ENCODE results near the gene DHRSX. TPM values are rescaled to one million over a fixed set of nuclear protein-coding genes. Genes with fewer than 3 reads are reported as not detected.
A peak's percentile ranks its signal among the peaks of the same experiment; 100 is the strongest.
"Not testable (repeated sequence)": the region's sequence is repeated elsewhere in the genome, so short reads cannot be mapped to it uniquely, and the experiment has no call there.

Gene DHRSX
- total RNA-seq, 1 donor from 2014 or later, result 9.9 TPM

DNA sequence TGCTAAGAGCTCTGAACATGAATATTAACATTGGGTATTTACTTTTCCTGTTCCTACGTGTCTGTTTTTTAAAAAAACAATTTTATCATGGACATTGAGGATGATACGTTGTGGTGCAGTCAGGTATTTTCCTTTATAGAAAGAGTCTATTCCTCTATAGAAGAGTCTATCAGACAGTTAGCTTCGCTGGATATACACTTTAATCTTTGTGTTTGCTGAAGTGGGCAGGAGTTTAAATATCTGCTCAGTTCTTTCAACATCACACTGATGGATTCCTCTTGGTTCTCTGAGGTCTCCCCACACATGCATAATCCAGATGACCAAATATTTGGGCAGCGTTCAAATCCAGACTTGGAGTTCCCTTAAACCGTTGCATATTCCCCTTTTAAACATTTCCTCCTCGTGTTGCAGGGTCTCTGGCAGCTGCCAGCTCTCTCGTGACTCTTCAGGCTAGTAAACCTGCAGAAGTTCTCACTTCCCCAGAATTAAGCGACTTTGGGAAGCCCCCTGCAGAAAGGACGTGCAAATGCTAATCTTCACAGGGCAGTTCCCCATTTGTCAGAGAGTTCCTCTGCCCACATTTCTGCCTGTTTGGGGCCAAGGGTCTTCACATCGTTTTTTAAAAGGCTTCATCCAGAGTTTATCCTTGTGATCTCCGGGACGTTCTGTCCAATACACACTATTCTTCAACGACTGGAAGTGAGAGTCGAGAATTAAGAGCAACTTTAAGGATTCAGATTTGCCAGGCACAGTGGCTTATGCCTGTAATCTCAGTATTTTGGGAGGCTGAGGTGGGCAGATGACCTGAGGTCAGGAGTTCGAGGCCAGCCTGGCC is 20.5 kb upstream of the DHRSX start:
- no peak overlapping the region for H3K9ac ChIP-seq (ENCODE audit: low read depth in 1 of 3, low read length in 3 of 3)
- no peaks in the 10 kb centered on the region for H3K36me3 ChIP-seq (ENCODE audit: control insufficient read depth in 3 of 3, insufficient read depth in 3 of 3, low read length in 3 of 3)
- no peaks in the 10 kb centered on the region for H3K4me1 ChIP-seq (ENCODE audit: control insufficient read depth in 3 of 3, insufficient read depth in 3 of 3, low read length in 3 of 3)
- H3K27me3 ChIP-seq (ENCODE audit: control insufficient read depth in 3 of 3, insufficient read depth in 3 of 3, low read length in 3 of 3), result peaks cover 0 to 2% (median 0%) of the 10 kb centered on the region in 3 donors
- no peaks in the 10 kb centered on the region for H3K9me3 ChIP-seq (ENCODE audit: control insufficient read depth in 3 of 3, low read length in 3 of 3)
- H3K27ac ChIP-seq (ENCODE audit: low read depth, low read length), result peak overlapping the region; percentile 50
- H3K4me3 ChIP-seq (ENCODE audit: low read length in 3 of 3), result no peak overlapping the region

DNA sequence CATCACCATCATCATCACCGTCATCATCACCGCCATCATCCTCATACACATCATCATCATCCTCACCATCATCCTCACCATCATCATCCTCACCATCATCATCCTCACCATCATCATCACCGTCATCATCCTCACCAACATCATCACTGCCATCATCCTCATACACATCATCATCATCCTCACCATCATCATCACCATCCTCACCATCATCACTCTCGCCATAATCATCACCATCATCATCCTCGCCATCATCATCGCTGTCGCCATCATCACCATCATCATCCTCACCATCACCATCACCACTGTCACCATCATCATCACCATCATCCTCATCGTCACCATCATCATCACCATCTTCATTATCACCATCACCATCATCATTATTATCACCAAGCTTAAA is 19.8 kb upstream of the DHRSX start:
- Histone ChIP-seq H3K36me3 (ENCODE audit: control insufficient read depth in 3 of 3, insufficient read depth in 3 of 3, low read length in 3 of 3) (no peaks in the 10 kb centered on the region), H3K27ac (ENCODE audit: low read depth, low read length) (no peak overlapping the region), H3K4me3 (ENCODE audit: low read length in 3 of 3) (no peak overlapping the region), H3K9me3 (ENCODE audit: control insufficient read depth in 3 of 3, low read length in 3 of 3) (no peaks in the 10 kb centered on the region), H3K9ac (ENCODE audit: low read depth in 1 of 3, low read length in 3 of 3) (no peak overlapping the region), H3K27me3 (ENCODE audit: control insufficient read depth in 3 of 3, insufficient read depth in 3 of 3, low read length in 3 of 3) (no peaks in the 10 kb centered on the region), H3K4me1 (ENCODE audit: control insufficient read depth in 3 of 3, insufficient read depth in 3 of 3, low read length in 3 of 3) (no peaks in the 10 kb centered on the region)

DNA sequence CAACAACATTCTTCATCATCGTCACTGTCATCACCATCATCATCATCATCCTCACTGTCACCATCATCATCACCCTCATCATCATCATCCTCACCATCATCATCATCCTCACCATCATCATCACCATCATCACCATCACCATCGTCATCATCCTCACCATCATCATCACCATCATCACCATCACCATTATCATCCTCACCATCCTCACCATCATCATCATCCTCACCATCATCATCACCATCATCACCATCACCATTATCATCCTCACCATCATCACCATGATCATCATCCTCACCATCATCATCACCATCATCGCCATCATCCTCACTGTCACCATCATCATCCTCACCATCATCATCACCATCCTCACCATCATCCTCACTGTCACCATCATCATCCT is 18.9 kb upstream of the DHRSX start:
- not testable (repeated sequence) for H3K27ac ChIP-seq (ENCODE audit: low read depth, low read length); H3K9ac ChIP-seq (ENCODE audit: low read depth in 1 of 3, low read length in 3 of 3); H3K4me1 ChIP-seq (ENCODE audit: control insufficient read depth in 3 of 3, insufficient read depth in 3 of 3, low read length in 3 of 3); H3K9me3 ChIP-seq (ENCODE audit: control insufficient read depth in 3 of 3, low read length in 3 of 3); H3K4me3 ChIP-seq (ENCODE audit: low read length in 3 of 3); H3K27me3 ChIP-seq (ENCODE audit: control insufficient read depth in 3 of 3, insufficient read depth in 3 of 3, low read length in 3 of 3); H3K36me3 ChIP-seq (ENCODE audit: control insufficient read depth in 3 of 3, insufficient read depth in 3 of 3, low read length in 3 of 3)

DNA sequence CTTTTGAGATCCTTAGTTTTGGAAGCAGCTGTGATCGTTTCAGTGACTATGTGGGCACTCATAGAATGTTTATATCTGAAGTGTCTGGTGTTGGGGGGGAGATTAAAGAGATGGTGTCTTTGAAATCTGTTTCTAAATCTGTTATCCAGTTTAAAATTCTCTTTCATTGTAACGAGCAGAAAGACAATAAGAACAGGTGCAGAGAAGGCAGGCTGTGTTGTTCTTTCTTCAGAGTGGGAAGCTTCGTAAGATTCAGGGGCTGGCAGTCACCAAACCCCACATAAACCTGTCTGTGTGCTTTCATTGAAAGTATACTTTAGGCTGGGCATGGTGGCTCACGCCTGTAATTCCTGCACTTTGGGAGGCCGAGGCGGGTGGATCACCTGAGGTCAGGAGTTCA is 16.3 kb upstream of the DHRSX start:
- Histone ChIP-seq H3K4me1 (ENCODE audit: control insufficient read depth in 3 of 3, insufficient read depth in 3 of 3, low read length in 3 of 3) (no peaks in the 10 kb centered on the region), H3K4me3 (ENCODE audit: low read length in 3 of 3) (no peak overlapping the region), H3K36me3 (ENCODE audit: control insufficient read depth in 3 of 3, insufficient read depth in 3 of 3, low read length in 3 of 3) (no peaks in the 10 kb centered on the region), H3K9ac (ENCODE audit: low read depth in 1 of 3, low read length in 3 of 3) (no peak overlapping the region), H3K27ac (ENCODE audit: low read depth, low read length) (no peak overlapping the region), H3K27me3 (ENCODE audit: control insufficient read depth in 3 of 3, insufficient read depth in 3 of 3, low read length in 3 of 3) (no peaks in the 10 kb centered on the region), H3K9me3 (ENCODE audit: control insufficient read depth in 3 of 3, low read length in 3 of 3) (no peaks in the 10 kb centered on the region)

DNA sequence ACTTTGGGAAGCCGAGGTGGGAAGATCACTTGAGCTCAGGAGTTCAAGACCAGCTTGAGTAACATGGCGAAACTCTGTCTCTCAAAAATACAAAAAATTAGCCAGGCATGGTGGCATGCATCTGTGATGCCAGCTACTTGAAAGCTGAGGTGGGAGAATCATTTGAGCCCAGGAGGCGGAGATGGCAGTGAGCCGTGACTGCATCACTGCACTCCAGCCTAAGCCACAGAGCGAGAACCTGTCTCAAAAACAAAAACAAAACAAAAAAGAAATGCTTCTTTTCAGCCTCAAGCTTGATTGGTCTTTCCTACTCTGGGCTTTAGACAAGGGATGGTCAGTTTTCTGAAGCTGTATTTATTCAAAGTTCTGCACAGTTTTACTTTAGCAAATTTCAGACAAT is 15.8 kb upstream of the DHRSX start:
- Histone ChIP-seq H3K4me1 (ENCODE audit: control insufficient read depth in 3 of 3, insufficient read depth in 3 of 3, low read length in 3 of 3) (no peaks in the 10 kb centered on the region), H3K4me3 (ENCODE audit: low read length in 3 of 3) (no peak overlapping the region), H3K36me3 (ENCODE audit: control insufficient read depth in 3 of 3, insufficient read depth in 3 of 3, low read length in 3 of 3) (no peaks in the 10 kb centered on the region), H3K9ac (ENCODE audit: low read depth in 1 of 3, low read length in 3 of 3) (no peak overlapping the region), H3K27me3 (ENCODE audit: control insufficient read depth in 3 of 3, insufficient read depth in 3 of 3, low read length in 3 of 3) (no peaks in the 10 kb centered on the region), H3K9me3 (ENCODE audit: control insufficient read depth in 3 of 3, low read length in 3 of 3) (no peaks in the 10 kb centered on the region), H3K27ac (ENCODE audit: low read depth, low read length) (no peak overlapping the region)

DNA sequence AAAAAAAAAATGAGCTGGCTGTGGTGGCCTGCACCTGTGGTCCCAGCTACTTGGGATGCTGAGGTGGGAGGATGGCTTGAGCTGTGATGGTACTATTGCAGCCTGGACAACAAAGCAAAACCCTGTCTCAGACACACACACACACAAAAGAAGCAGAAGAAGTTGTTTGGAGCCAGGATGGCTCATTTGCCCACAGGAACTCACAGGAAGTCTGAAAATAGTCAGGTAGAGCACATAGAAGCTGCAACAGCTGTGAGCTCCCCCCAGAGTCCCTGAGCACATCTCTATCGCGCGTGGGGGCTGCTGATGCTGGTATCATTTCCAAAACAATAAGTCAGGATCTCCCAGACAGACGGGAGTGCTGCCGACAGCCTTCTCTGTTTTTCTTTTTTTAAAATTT is 13.4 kb upstream of the DHRSX start:
- H3K36me3 ChIP-seq (ENCODE audit: control insufficient read depth in 3 of 3, insufficient read depth in 3 of 3, low read length in 3 of 3), result no peaks in the 10 kb centered on the region
- no peak overlapping the region for H3K4me3 ChIP-seq (ENCODE audit: low read length in 3 of 3)
- H3K27me3 ChIP-seq (ENCODE audit: control insufficient read depth in 3 of 3, insufficient read depth in 3 of 3, low read length in 3 of 3), result no peaks in the 10 kb centered on the region
- H3K27ac ChIP-seq (ENCODE audit: low read depth, low read length), result no peak overlapping the region
- H3K9me3 ChIP-seq (ENCODE audit: control insufficient read depth in 3 of 3, low read length in 3 of 3), result no peaks in the 10 kb centered on the region
- no peaks in the 10 kb centered on the region for H3K4me1 ChIP-seq (ENCODE audit: control insufficient read depth in 3 of 3, insufficient read depth in 3 of 3, low read length in 3 of 3)
- no peak overlapping the region for H3K9ac ChIP-seq (ENCODE audit: low read depth in 1 of 3, low read length in 3 of 3)

DNA sequence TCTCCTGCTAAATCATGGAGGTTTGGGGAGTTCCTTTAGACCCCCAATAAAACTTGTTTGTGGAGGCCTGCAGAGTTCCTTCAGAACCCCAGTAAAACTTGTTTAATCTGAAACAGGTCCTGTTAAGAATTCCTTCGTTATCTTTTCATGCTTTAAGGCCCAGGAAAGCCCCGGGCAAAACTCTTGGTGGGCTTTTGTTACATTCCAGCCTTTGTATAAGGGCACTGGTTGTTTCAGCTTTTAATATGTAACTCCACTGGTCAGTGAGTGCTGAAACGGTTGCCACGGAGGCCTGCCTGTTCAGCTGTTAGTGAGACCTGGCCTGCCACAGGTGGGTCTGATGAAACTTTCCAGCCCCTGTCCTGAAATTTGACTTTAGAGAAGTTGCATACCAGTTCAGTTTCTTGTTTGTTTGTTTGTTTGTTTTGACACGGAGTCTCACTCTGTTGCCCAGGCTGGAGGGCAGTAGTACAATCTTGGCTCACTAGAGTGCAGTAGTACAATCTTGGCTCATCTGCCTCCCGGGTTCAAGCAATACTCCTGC is 12.4 kb upstream of the DHRSX start:
- Histone ChIP-seq H3K36me3 (ENCODE audit: control insufficient read depth in 3 of 3, insufficient read depth in 3 of 3, low read length in 3 of 3) (no peaks in the 10 kb centered on the region), H3K4me1 (ENCODE audit: control insufficient read depth in 3 of 3, insufficient read depth in 3 of 3, low read length in 3 of 3) (no peaks in the 10 kb centered on the region), H3K27ac (ENCODE audit: low read depth, low read length) (no peak overlapping the region), H3K27me3 (ENCODE audit: control insufficient read depth in 3 of 3, insufficient read depth in 3 of 3, low read length in 3 of 3) (no peaks in the 10 kb centered on the region), H3K4me3 (ENCODE audit: low read length in 3 of 3) (no peak overlapping the region), H3K9me3 (ENCODE audit: control insufficient read depth in 3 of 3, low read length in 3 of 3) (no peaks in the 10 kb centered on the region), H3K9ac (ENCODE audit: low read depth in 1 of 3, low read length in 3 of 3) (no peak overlapping the region)

DNA sequence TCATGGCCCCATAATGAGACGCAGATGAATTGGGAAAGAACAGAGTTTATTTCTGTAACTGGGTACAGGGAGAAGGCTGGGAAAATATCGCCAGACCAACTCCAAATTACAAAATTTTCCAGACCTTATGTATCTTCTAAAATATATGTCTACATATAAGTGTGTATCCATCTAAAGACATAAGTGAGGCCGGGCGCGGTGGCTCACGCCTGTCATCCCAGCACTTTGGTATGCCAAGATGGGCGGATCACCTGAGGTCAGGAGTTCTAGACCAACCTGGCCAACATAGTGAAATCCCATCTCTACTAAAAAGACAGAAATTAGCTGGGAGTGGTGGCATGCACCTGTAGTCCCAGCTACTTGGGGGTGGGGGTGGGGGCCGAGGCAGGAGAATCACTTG is 11.7 kb upstream of the DHRSX start:
- Histone ChIP-seq H3K9ac (ENCODE audit: low read depth in 1 of 3, low read length in 3 of 3) (no peak overlapping the region), H3K27ac (ENCODE audit: low read depth, low read length) (no peak overlapping the region), H3K27me3 (ENCODE audit: control insufficient read depth in 3 of 3, insufficient read depth in 3 of 3, low read length in 3 of 3) (no peaks in the 10 kb centered on the region), H3K4me1 (ENCODE audit: control insufficient read depth in 3 of 3, insufficient read depth in 3 of 3, low read length in 3 of 3) (no peaks in the 10 kb centered on the region), H3K36me3 (ENCODE audit: control insufficient read depth in 3 of 3, insufficient read depth in 3 of 3, low read length in 3 of 3) (no peaks in the 10 kb centered on the region), H3K9me3 (ENCODE audit: control insufficient read depth in 3 of 3, low read length in 3 of 3) (no peaks in the 10 kb centered on the region), H3K4me3 (ENCODE audit: low read length in 3 of 3) (no peak overlapping the region)

DNA sequence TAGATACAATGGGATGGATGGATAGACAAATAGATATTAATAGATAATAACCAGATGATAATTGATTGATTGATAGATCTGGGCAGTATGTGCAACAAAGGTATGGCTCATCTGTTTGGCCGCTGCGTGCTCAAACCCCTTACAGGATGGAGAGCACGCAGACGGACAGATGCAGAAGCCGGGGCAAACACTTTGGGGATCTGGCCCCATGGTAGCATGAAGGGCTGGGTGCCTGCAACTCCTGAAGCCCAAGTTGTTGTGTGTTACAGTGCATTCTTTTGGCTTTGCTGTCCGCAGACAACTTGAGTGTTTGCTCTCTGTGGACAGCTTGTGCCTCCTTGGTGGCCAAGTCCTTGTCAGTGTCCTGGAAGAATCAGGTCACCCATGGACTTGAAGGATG is 10.6 kb upstream of the DHRSX start:
- no peaks in the 10 kb centered on the region for H3K4me1 ChIP-seq (ENCODE audit: control insufficient read depth in 3 of 3, insufficient read depth in 3 of 3, low read length in 3 of 3)
- H3K36me3 ChIP-seq (ENCODE audit: control insufficient read depth in 3 of 3, insufficient read depth in 3 of 3, low read length in 3 of 3), result no peaks in the 10 kb centered on the region
- H3K27ac ChIP-seq (ENCODE audit: low read depth, low read length), result no peak overlapping the region
- no peaks in the 10 kb centered on the region for H3K9me3 ChIP-seq (ENCODE audit: control insufficient read depth in 3 of 3, low read length in 3 of 3)
- no peak overlapping the region for H3K4me3 ChIP-seq (ENCODE audit: low read length in 3 of 3)
- H3K27me3 ChIP-seq (ENCODE audit: control insufficient read depth in 3 of 3, insufficient read depth in 3 of 3, low read length in 3 of 3), result no peaks in the 10 kb centered on the region
- no peak overlapping the region for H3K9ac ChIP-seq (ENCODE audit: low read depth in 1 of 3, low read length in 3 of 3)

DNA sequence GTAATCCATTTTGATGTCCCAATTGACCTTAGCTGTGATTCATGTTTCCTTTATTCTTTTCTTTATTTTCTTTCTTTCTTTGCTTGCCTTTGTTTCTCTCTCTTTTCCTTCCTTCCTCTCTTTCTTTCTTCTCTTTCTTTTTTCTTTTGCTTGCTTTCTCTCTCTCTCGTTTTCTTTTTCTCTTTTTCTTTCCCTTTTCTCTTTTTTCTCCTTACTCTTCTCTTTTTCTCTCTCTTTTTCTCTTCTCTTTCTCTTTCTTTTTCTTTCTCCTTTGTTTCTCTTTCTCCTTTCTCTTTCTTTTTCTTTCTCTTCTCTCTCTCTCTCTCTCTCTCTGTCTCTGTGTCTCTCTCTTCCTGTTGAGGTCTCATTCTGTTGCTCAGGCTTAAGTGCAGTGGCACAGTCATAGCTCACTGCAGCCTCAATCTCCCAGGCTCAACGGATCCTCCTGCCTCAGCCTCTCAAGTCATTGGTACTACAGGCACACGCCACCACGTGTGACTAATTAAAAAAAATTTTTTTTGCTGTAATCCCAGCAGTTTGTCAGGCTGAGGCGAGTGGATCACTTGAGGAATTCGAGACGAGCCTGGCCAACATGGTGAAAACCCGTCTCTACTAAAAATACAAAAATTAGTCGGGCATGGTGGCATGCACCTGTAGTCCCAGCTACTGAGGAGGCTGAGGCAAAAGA is 8.0 kb upstream of the DHRSX start:
- H3K27ac ChIP-seq (ENCODE audit: low read depth, low read length), result no peak overlapping the region

More for the DNA sequence above, 8.0 kb upstream of the DHRSX start:
- H3K9ac ChIP-seq (ENCODE audit: low read depth in 1 of 3, low read length in 3 of 3), result no peak overlapping the region
- H3K27me3 ChIP-seq (ENCODE audit: control insufficient read depth in 3 of 3, insufficient read depth in 3 of 3, low read length in 3 of 3), result no peaks in the 10 kb centered on the region
- no peaks in the 10 kb centered on the region for H3K9me3 ChIP-seq (ENCODE audit: control insufficient read depth in 3 of 3, low read length in 3 of 3)
- H3K4me1 ChIP-seq (ENCODE audit: control insufficient read depth in 3 of 3, insufficient read depth in 3 of 3, low read length in 3 of 3), result no peaks in the 10 kb centered on the region
- H3K36me3 ChIP-seq (ENCODE audit: control insufficient read depth in 3 of 3, insufficient read depth in 3 of 3, low read length in 3 of 3), result no peaks in the 10 kb centered on the region
- no peak overlapping the region for H3K4me3 ChIP-seq (ENCODE audit: low read length in 3 of 3)

Measured in skeletal muscle tissue (tissue), 4 donors.